Smooth muscle cell (in vitro differentiated cells): ENCODE measurements around the gene MCF2L2. TPM values are rescaled to one million over a fixed set of nuclear protein-coding genes. Genes with fewer than 3 reads are reported as not detected.

Experiments
- DNase-seq: peaks from one replicate; lab custom pipeline; 2025; ENCODE audit not compliant: unreplicated experiment; lab: John Stamatoyannopoulos, UW
- H2AFZ ChIP-seq: fragments of 200-600 bp; sonication (generic); 2 replicates; pipeline ENCODE4 v1.6.0; 2016; ENCODE audit warnings: antibody characterized with exemption, low read depth, mild to moderate bottlenecking
- H3F3A ChIP-seq: fragments of 200-600 bp; sonication (generic); 2 replicates; pipeline ENCODE4 v1.6.0; 2017; ENCODE audit warnings: antibody characterized with exemption, low read depth
- H3K27ac ChIP-seq: fragments of 200-600 bp; sonication (generic); 2 replicates; pipeline ENCODE4 v1.5.1; 2016; ENCODE audit warnings: low read depth, mild to moderate bottlenecking
- H3K27me3 ChIP-seq: fragments of 200-600 bp; sonication (generic); 2 replicates; pipeline ENCODE4 v1.6.1; 2016; ENCODE audit warnings: low read depth, mild to moderate bottlenecking
- H3K36me3 ChIP-seq: fragments of 200-600 bp; sonication (generic); 2 replicates; pipeline ENCODE4 v1.5.1; 2016; ENCODE audit warnings: low read depth
- H3K4me1 ChIP-seq: fragments of 200-600 bp; sonication (generic); 2 replicates; pipeline ENCODE4 v1.5.1; 2016; ENCODE audit warnings: low read depth
- H3K4me2 ChIP-seq: fragments of 200-600 bp; sonication (generic); 2 replicates; pipeline ENCODE4 v1.6.0; 2016; ENCODE audit warnings: mild to moderate bottlenecking
- H3K4me3 ChIP-seq: fragments of 200-600 bp; sonication (generic); 2 replicates; pipeline ENCODE4 v1.5.1; 2016; ENCODE audit warnings: mild to moderate bottlenecking
- H3K79me2 ChIP-seq: fragments of 200-600 bp; sonication (generic); 2 replicates; pipeline ENCODE4 v1.6.0; 2016; ENCODE audit warnings: low read depth, mild to moderate bottlenecking
- H3K9ac ChIP-seq: fragments of 200-600 bp; sonication (generic); 2 replicates; pipeline ENCODE4 v1.6.0; 2016; ENCODE audit warnings: low read depth
- H3K9me3 ChIP-seq: fragments of 200-600 bp; sonication (generic); replicated peaks from 2 replicates; pipeline ENCODE4 v1.5.1; 2016; ENCODE audit warnings: low read depth
- H4K20me1 ChIP-seq: fragments of 200-600 bp; sonication (generic); 2 replicates; pipeline ENCODE4 v1.6.0; 2016; ENCODE audit warnings: low read depth
- CTCF ChIP-seq: fragments of 200-600 bp; sonication (generic); IDR thresholded peaks from 2 replicates; pipeline ENCODE4 v1.5.1; 2017; ENCODE audit warnings: borderline replicate concordance, mild to moderate bottlenecking, antibody characterized with exemption; ENCODE audit not compliant: insufficient read depth, poor library complexity, severe bottlenecking
- WGBS: methylation state at CpG from one replicate; pipeline ENCODE4 v1.1.7; 2016; ENCODE audit warnings: low lambda C conversion rate; 5-methylcytosine and 5-hydroxymethylcytosine counted together
- polyA plus RNA-seq: library from polyadenylated mRNA; unstranded; fragments of >200 nt; fragmentation: Nextera tagmentation; extraction: Ambion mirVana; gene quantifications from 2 replicates; pipeline ENCODE4 v1.2.1, GENCODE V29; 2016
- total RNA-seq: library from RNA; depleted of rRNA; stranded (reverse); fragments of >200 nt; gene quantifications from 2 replicates; pipeline ENCODE4 v1.2.3, GENCODE V29; 2014

MCF2L2 gene
- total and polyA plus RNA-seq, 2 experiments from 2014 or later: 0.09 TPM; not detected in 1

GRCh38 chr3:183370391-183370790, 58.0 kb downstream of the MCF2L2 start:
- Histone ChIP-seq H3K27me3 (no peaks in the 10 kb centered on the region), H4K20me1 (no peaks in the 10 kb centered on the region), H3F3A (no peaks in the 10 kb centered on the region), H2AFZ (no peak overlapping the region), H3K36me3 (no peaks in the 10 kb centered on the region), H3K4me2 (no peak overlapping the region), H3K4me3 (no peak overlapping the region), H3K9ac (no peak overlapping the region), H3K9me3 (no peaks in the 10 kb centered on the region), H3K79me2 (no peaks in the 10 kb centered on the region), H3K27ac (peak overlapping the region; percentile 75), H3K4me1 (no peaks in the 10 kb centered on the region)
- TF ChIP-seq CTCF: no peak
- 100% methylated on average over 4 of the region's 4 CpGs for WGBS
- DNase-seq: no peak

- H4K20me1 ChIP-seq: no peaks in the 10 kb centered on the region
- no peak overlapping the region for H2AFZ ChIP-seq
- no peak overlapping the region for H3K4me3 ChIP-seq
- WGBS: 98% methylated on average over 2 of the region's 2 CpGs
- no peak for DNase-seq
- no peaks in the 10 kb centered on the region for H3F3A ChIP-seq
- TF ChIP-seq CTCF: no peak
- H3K4me2 ChIP-seq: no peak overlapping the region
- H3K79me2 ChIP-seq: no peaks in the 10 kb centered on the region
- H3K4me1 ChIP-seq: no peaks in the 10 kb centered on the region
- H3K27ac ChIP-seq: no peak overlapping the region
- H3K9me3 ChIP-seq: no peaks in the 10 kb centered on the region
- H3K9ac ChIP-seq: no peak overlapping the region
- no peaks in the 10 kb centered on the region for H3K36me3 ChIP-seq
- no peaks in the 10 kb centered on the region for H3K27me3 ChIP-seq
Measured at GRCh38 chr3:183369627-183370026, 58.8 kb downstream of the MCF2L2 start.

GRCh38 chr3:183369117-183369516, 59.3 kb downstream of the MCF2L2 start:
- Histone ChIP-seq H3F3A (no peaks in the 10 kb centered on the region), H3K27ac (no peak overlapping the region), H2AFZ (no peak overlapping the region), H3K79me2 (no peaks in the 10 kb centered on the region), H3K36me3 (no peaks in the 10 kb centered on the region), H3K27me3 (no peaks in the 10 kb centered on the region), H3K9ac (no peak overlapping the region), H4K20me1 (no peaks in the 10 kb centered on the region), H3K4me1 (no peaks in the 10 kb centered on the region), H3K4me2 (no peak overlapping the region), H3K9me3 (no peaks in the 10 kb centered on the region), H3K4me3 (no peak overlapping the region)
- WGBS: 73% methylated on average over 4 of the region's 4 CpGs
- DNase-seq: no peak
- TF ChIP-seq CTCF: no peak

GRCh38 chr3:183360971-183361624, 67.3 kb downstream of the MCF2L2 start:
- Histone ChIP-seq H3K36me3 (no peaks in the 10 kb centered on the region), H3K79me2 (no peaks in the 10 kb centered on the region), H3K9ac (no peak overlapping the region), H3K4me2 (no peak overlapping the region), H3K4me3 (no peak overlapping the region), H3K27ac (no peak overlapping the region), H3K27me3 (no peaks in the 10 kb centered on the region), H3K9me3 (no peaks in the 10 kb centered on the region), H2AFZ (no peak overlapping the region), H3K4me1 (no peaks in the 10 kb centered on the region), H4K20me1 (no peaks in the 10 kb centered on the region), H3F3A (no peaks in the 10 kb centered on the region)
- 88% methylated on average over 3 of the region's 3 CpGs for WGBS
- no peak for TF ChIP-seq CTCF
- no peak for DNase-seq
